OCI-LY1 (cell line): ENCODE data around the gene TFPI2.

Source experiments
- H2AFZ ChIP-seq: fragments of 200-600 bp; sonication (generic), shearing (Covaris generic); 2 replicates; pipeline ENCODE4 v1.6.0; 2014; ENCODE audit warnings: antibody characterized with exemption, mild to moderate bottlenecking, low read length
- H3F3A ChIP-seq: fragments of 200-600 bp; sonication (generic), shearing (Covaris generic); 2 replicates; pipeline ENCODE4 v1.6.0; 2014; ENCODE audit warnings: mild to moderate bottlenecking, antibody characterized with exemption, low read length, moderate library complexity; ENCODE audit not compliant: insufficient read depth
- H3K27ac ChIP-seq: fragments of 200-600 bp; sonication (generic); 2 replicates; pipeline ENCODE4 v1.5.1; 2014; ENCODE audit warnings: low read length, mixed run types, mild to moderate bottlenecking, low read depth; ENCODE audit not compliant: poor library complexity, severe bottlenecking
- H3K27me3 ChIP-seq: fragments of 200-600 bp; sonication (generic); 2 replicates; pipeline ENCODE4 v1.6.0; 2014; ENCODE audit warnings: antibody characterized with exemption, mild to moderate bottlenecking, low read length, moderate library complexity; ENCODE audit not compliant: insufficient read depth
- H3K36me3 ChIP-seq: fragments of 200-600 bp; sonication (generic); 2 replicates; pipeline ENCODE4 v1.6.1; 2014; ENCODE audit warnings: mild to moderate bottlenecking, antibody characterized with exemption, low read length, moderate library complexity, mixed read lengths; ENCODE audit not compliant: insufficient read depth
- H3K4me1 ChIP-seq: fragments of 200-600 bp; sonication (generic); 2 replicates; pipeline ENCODE4 v1.5.1; 2014; ENCODE audit warnings: mild to moderate bottlenecking, low read length, moderate library complexity; ENCODE audit not compliant: insufficient read depth, severe bottlenecking
- H3K4me2 ChIP-seq: fragments of 200-600 bp; sonication (generic), shearing (Covaris generic); 2 replicates; pipeline ENCODE4 v1.6.1; 2014; ENCODE audit warnings: low read length
- H3K4me3 ChIP-seq: fragments of 200-600 bp; sonication (generic); 2 replicates; pipeline ENCODE4 v1.5.1; 2014; ENCODE audit warnings: low read length, low read depth, mild to moderate bottlenecking, mixed read lengths; ENCODE audit not compliant: poor library complexity, severe bottlenecking
- H3K79me2 ChIP-seq: fragments of 200-600 bp; shearing (Covaris generic); 2 replicates; pipeline ENCODE4 v1.6.1; 2016; ENCODE audit warnings: mixed run types, low read length, mixed read lengths; ENCODE audit not compliant: insufficient read depth
- H3K9ac ChIP-seq: fragments of 200-600 bp; sonication (generic), shearing (Covaris generic); 2 replicates; pipeline ENCODE4 v1.6.1; 2014; ENCODE audit warnings: mild to moderate bottlenecking, low read length, mixed read lengths
- H3K9me2 ChIP-seq: fragments of 200-600 bp; sonication (generic), shearing (Covaris generic); 2 replicates; pipeline ENCODE4 v1.6.1; 2014; ENCODE audit warnings: low read depth, mild to moderate bottlenecking, low read length, mixed read lengths
- H3K9me3 ChIP-seq: fragments of 200-600 bp; shearing (Covaris generic); 2 replicates; pipeline ENCODE4 v1.6.1; 2014; ENCODE audit warnings: low read length, mixed read lengths
- H4K20me1 ChIP-seq: fragments of 200-600 bp; sonication (generic), shearing (Covaris generic); 2 replicates; pipeline ENCODE4 v1.6.0; 2016; ENCODE audit warnings: mild to moderate bottlenecking, low read length; ENCODE audit not compliant: insufficient read depth
- EZH2 ChIP-seq: fragments of 200-600 bp; sonication (generic), shearing (Covaris generic); IDR thresholded peaks from 2 replicates; pipeline ENCODE4 v1.8.0; 2017; ENCODE audit warnings: borderline replicate concordance, mixed run types, mild to moderate bottlenecking, antibody characterized with exemption, low read length, moderate library complexity, mixed read lengths
- TF ChIP-seq, protein P1 (sequence below): fragments of 200-600 bp; sonication (generic), shearing (Covaris generic); IDR thresholded peaks from 2 replicates; pipeline ENCODE4 v1.5.1; 2017; ENCODE audit warnings: mild to moderate bottlenecking, antibody characterized with exemption, low read length, moderate library complexity, mixed read lengths

The TFPI2 gene

GRCh38 chr7:93856323-93856722, 34.2 kb downstream of the TFPI2 start:
- Histone ChIP-seq H3K4me2 (no peak overlapping the region), H3K9ac (no peak overlapping the region), H2AFZ (no peak overlapping the region), H3K79me2 (no peaks in the 10 kb centered on the region), H3K9me2 (no peaks in the 10 kb centered on the region; the same call in 1 of the 2 replicates), H3K9me3 (no peaks in the 10 kb centered on the region), H3F3A (no peaks in the 10 kb centered on the region), H4K20me1 (no peaks in the 10 kb centered on the region), H3K27ac (no peak overlapping the region), H3K36me3 (no peaks in the 10 kb centered on the region), H3K4me3 (no peak overlapping the region), H3K4me1 (no peaks in the 10 kb centered on the region), H3K27me3 (no peaks in the 10 kb centered on the region)
- no peak for TF ChIP-seq EZH2
- TF ChIP-seq, protein P1, sequence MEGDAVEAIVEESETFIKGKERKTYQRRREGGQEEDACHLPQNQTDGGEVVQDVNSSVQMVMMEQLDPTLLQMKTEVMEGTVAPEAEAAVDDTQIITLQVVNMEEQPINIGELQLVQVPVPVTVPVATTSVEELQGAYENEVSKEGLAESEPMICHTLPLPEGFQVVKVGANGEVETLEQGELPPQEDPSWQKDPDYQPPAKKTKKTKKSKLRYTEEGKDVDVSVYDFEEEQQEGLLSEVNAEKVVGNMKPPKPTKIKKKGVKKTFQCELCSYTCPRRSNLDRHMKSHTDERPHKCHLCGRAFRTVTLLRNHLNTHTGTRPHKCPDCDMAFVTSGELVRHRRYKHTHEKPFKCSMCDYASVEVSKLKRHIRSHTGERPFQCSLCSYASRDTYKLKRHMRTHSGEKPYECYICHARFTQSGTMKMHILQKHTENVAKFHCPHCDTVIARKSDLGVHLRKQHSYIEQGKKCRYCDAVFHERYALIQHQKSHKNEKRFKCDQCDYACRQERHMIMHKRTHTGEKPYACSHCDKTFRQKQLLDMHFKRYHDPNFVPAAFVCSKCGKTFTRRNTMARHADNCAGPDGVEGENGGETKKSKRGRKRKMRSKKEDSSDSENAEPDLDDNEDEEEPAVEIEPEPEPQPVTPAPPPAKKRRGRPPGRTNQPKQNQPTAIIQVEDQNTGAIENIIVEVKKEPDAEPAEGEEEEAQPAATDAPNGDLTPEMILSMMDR: no peak

DNA sequence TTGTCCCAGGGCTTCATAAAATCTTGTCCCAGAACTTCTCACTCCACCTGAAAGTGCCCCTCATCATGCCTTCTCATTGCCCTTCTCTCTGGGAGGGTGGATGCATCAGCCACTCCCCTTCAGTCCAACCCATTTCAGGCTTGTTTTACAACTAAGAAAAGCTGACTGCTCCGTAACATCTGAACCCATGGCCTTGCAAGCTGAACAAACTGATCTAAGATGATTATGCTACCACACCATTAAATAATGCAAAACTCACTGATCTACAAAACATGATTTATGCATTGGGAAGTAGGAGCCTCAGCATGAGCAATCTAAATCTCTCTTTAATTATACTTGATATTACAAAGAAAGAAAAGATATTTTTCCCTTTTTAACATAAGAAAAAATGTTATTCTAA, 34.8 kb downstream of the TFPI2 start:
- Histone ChIP-seq H3K9me3 (no peaks in the 10 kb centered on the region), H4K20me1 (no peaks in the 10 kb centered on the region), H3K9ac (no peak overlapping the region), H3F3A (no peaks in the 10 kb centered on the region), H3K4me3 (no peak overlapping the region), H3K27me3 (no peaks in the 10 kb centered on the region), H2AFZ (no peak overlapping the region), H3K9me2 (no peaks in the 10 kb centered on the region; the same call in 1 of the 2 replicates), H3K4me1 (no peaks in the 10 kb centered on the region), H3K79me2 (no peaks in the 10 kb centered on the region), H3K4me2 (no peak overlapping the region), H3K27ac (no peak overlapping the region), H3K36me3 (no peaks in the 10 kb centered on the region)
- TF ChIP-seq EZH2: no peak
- TF ChIP-seq, protein P1: no peak

DNA sequence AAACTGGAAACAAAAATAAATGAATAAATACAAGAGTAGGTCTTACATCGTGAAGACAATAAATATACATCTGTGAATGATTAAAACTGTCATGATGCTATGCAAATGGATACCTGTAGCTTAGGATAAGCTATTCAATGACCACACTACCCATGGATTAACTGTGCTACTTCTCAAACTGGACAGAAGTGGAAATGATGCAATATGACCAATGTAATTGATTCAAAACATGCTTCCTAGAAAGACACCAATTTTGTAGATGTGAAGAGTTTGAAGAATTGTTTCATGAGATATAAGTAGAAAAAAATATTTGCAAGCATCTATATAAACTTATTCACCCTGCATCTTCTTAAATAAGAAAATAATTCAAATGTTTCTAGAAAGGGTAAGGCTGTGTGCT, 36.1 kb downstream of the TFPI2 start:
- H3K4me2 ChIP-seq: no peak overlapping the region
- no peaks in the 10 kb centered on the region for H3K4me1 ChIP-seq
- no peaks in the 10 kb centered on the region for H4K20me1 ChIP-seq
- H3K4me3 ChIP-seq: no peak overlapping the region
- H3F3A ChIP-seq: no peaks in the 10 kb centered on the region
- no peaks in the 10 kb centered on the region for H3K36me3 ChIP-seq
- no peaks in the 10 kb centered on the region for H3K9me2 ChIP-seq
- no peaks in the 10 kb centered on the region for H3K9me3 ChIP-seq
- no peak overlapping the region for H3K27ac ChIP-seq
- H3K27me3 ChIP-seq: no peaks in the 10 kb centered on the region
- no peaks in the 10 kb centered on the region for H3K79me2 ChIP-seq
- no peak overlapping the region for H2AFZ ChIP-seq
- H3K9ac ChIP-seq: no peak overlapping the region
- TF ChIP-seq, protein P1: no peak
- no peak for TF ChIP-seq EZH2
